ENCODE results near the gene DNAJC30. TPM values are rescaled to one million over a fixed set of nuclear protein-coding genes. Genes with fewer than 3 reads are reported as not detected.

The DNAJC30 gene
- total and polyA plus RNA-seq, 2 experiments from 2014 or later, result 2.8 to 5.6 TPM

DNA sequence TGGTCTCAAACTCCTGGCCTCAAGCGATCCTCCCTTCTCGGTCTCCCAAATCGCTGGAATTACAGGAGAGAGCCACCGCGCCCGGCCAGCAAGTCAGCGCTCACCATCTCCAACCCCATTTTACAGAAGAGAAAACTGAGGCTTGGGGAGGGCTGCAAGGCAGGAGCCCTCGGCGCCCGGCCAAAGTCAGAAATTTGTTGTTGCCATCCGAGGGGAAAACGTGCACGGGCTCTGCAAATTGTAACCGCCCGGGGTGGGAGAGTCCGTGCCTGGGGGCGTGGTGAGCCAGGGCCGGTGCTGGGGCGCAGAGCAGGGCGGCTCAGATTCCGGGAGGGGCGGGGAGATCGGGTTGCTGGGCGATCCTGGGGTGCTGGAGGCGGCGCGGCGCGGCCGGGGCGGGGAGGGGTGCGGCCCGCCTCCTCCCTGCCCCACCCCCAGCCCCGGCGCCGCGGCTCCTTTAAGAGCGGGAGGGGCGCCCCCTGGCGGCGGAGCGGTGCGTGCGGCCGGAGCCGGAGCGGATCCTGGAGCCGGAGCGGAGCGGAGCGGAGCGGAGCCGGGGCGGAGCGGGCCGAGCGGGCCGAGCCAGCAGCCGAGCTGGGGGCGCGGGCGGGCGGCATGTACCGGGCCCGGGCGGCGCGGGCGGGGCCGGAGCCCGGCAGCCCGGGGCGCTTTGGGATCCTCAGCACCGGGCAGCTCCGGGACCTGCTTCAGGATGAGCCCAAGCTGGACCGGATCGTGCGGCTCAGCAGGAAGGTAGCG, 15.7 kb downstream of the DNAJC30 start, which contains the start of gene VPS37D (continued):
- TF ChIP-seq, protein P1, sequence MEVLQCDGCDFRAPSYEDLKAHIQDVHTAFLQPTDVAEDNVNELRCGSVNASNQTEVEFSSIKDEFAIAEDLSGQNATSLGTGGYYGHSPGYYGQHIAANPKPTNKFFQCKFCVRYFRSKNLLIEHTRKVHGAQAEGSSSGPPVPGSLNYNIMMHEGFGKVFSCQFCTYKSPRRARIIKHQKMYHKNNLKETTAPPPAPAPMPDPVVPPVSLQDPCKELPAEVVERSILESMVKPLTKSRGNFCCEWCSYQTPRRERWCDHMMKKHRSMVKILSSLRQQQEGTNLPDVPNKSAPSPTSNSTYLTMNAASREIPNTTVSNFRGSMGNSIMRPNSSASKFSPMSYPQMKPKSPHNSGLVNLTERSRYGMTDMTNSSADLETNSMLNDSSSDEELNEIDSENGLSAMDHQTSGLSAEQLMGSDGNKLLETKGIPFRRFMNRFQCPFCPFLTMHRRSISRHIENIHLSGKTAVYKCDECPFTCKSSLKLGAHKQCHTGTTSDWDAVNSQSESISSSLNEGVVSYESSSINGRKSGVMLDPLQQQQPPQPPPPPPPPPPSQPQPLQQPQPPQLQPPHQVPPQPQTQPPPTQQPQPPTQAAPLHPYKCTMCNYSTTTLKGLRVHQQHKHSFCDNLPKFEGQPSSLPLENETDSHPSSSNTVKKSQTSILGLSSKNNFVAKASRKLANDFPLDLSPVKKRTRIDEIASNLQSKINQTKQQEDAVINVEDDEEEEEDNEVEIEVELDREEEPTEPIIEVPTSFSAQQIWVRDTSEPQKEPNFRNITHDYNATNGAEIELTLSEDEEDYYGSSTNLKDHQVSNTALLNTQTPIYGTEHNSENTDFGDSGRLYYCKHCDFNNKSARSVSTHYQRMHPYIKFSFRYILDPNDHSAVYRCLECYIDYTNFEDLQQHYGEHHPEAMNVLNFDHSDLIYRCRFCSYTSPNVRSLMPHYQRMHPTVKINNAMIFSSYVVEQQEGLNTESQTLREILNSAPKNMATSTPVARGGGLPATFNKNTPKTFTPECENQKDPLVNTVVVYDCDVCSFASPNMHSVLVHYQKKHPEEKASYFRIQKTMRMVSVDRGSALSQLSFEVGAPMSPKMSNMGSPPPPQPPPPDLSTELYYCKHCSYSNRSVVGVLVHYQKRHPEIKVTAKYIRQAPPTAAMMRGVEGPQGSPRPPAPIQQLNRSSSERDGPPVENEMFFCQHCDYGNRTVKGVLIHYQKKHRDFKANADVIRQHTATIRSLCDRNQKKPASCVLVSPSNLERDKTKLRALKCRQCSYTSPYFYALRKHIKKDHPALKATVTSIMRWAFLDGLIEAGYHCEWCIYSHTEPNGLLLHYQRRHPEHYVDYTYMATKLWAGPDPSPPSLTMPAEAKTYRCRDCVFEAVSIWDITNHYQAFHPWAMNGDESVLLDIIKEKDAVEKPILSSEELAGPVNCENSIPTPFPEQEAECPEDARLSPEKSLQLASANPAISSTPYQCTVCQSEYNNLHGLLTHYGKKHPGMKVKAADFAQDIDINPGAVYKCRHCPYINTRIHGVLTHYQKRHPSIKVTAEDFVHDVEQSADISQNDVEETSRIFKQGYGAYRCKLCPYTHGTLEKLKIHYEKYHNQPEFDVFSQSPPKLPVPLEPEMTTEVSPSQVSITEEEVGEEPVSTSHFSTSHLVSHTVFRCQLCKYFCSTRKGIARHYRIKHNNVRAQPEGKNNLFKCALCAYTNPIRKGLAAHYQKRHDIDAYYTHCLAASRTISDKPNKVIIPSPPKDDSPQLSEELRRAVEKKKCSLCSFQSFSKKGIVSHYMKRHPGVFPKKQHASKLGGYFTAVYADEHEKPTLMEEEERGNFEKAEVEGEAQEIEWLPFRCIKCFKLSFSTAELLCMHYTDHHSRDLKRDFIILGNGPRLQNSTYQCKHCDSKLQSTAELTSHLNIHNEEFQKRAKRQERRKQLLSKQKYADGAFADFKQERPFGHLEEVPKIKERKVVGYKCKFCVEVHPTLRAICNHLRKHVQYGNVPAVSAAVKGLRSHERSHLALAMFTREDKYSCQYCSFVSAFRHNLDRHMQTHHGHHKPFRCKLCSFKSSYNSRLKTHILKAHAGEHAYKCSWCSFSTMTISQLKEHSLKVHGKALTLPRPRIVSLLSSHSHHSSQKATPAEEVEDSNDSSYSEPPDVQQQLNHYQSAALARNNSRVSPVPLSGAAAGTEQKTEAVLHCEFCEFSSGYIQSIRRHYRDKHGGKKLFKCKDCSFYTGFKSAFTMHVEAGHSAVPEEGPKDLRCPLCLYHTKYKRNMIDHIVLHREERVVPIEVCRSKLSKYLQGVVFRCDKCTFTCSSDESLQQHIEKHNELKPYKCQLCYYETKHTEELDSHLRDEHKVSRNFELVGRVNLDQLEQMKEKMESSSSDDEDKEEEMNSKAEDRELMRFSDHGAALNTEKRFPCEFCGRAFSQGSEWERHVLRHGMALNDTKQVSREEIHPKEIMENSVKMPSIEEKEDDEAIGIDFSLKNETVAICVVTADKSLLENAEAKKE (CRISPR knock-in tag; IDR thresholded peaks at IDR 0.05), result no peak
- TF ChIP-seq EZH2 (IDR thresholded peaks at IDR 0.05; ENCODE audit: low read depth, unreplicated experiment) (no peak), NANOG (IDR thresholded peaks at IDR 0.05; ENCODE audit: borderline replicate concordance) (no peak), ZNF114 (CRISPR knock-in tag; IDR thresholded peaks at IDR 0.05) (0 out of 2 replicates have a peak, but pooled peaks have one; percentile 81), JUNB (IDR thresholded peaks at IDR 0.05; ENCODE audit: unreplicated experiment) (no peak), EZH2phosphoT487 (IDR thresholded peaks at IDR 0.05; ENCODE audit: unreplicated experiment) (no peak)
- TF ChIP-seq, protein P2, sequence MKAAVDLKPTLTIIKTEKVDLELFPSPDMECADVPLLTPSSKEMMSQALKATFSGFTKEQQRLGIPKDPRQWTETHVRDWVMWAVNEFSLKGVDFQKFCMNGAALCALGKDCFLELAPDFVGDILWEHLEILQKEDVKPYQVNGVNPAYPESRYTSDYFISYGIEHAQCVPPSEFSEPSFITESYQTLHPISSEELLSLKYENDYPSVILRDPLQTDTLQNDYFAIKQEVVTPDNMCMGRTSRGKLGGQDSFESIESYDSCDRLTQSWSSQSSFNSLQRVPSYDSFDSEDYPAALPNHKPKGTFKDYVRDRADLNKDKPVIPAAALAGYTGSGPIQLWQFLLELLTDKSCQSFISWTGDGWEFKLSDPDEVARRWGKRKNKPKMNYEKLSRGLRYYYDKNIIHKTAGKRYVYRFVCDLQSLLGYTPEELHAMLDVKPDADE (IDR thresholded peaks at IDR 0.05), result no peak

DNA sequence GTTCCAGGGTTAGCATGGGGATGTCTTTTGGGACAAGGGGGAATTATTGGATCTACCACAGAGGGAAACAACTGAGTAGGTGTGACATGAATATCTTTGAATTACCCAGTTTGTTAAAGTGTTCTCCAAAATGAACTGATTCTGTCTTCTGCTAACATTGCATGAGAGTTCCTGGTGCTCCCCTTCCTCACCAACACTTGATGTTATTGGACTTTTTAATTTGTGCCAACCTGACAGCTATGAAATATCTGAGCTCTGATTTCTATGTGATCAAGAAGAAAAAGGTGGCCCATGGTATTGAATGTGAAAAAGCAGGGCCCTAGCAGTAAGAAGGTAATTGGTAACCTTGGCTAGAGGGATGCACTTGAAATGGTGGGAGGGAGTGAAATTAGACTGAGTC, 20.2 kb downstream of the DNAJC30 start:
- Histone ChIP-seq H3K36me3 (ENCODE audit: insufficient read depth) (no peaks in the 10 kb centered on the region), H3K79me2 (replicated peaks; ENCODE audit: insufficient read depth) (no peaks in the 10 kb centered on the region), H3K27ac (ENCODE audit: low read depth) (no peak overlapping the region), H3K4me2 (no peak overlapping the region), H3K4me1 (ENCODE audit: insufficient read depth) (no peaks in the 10 kb centered on the region; the same call in 1 of the 2 replicates), H3K9me2 (ENCODE audit: insufficient read depth) (no peaks in the 10 kb centered on the region), H3F3A (replicated peaks; ENCODE audit: low read depth) (0 out of 2 replicates have a peak, but pooled peaks cover 3% of the 10 kb centered on the region), H4K20me1 (replicated peaks; ENCODE audit: insufficient read depth) (no peaks in the 10 kb centered on the region), H2AFZ (no peak overlapping the region), H3K4me3 (no peak overlapping the region), H3K27me3 (ENCODE audit: insufficient read depth) (peaks cover 2% of the 10 kb centered on the region; the same call in 1 of the 2 replicates)
- H3K27ac Mint-ChIP-seq, result no peak overlapping the region
- H3K4me3 Mint-ChIP-seq, result no peak overlapping the region; the same call in 2 of the 3 replicates
- DNase-seq (ENCODE audit: low spot score) (no peak), ATAC-seq (no peak)
- peaks cover 12% of the 10 kb centered on the region; the same call in 2 of the 3 replicates for H3K9me3 Mint-ChIP-seq
- peaks cover 11% of the 10 kb centered on the region for H3K27me3 Mint-ChIP-seq (ENCODE audit: insufficient read depth, low read depth, poor library complexity)
- peaks cover 6% of the 10 kb centered on the region; the same call in 2 of the 3 replicates for H3K4me1 Mint-ChIP-seq
- H3K36me3 Mint-ChIP-seq (ENCODE audit: low read depth), result peaks cover 4% of the 10 kb centered on the region; the same call in 2 of the 3 replicates
- TF ChIP-seq, protein P1 (CRISPR knock-in tag; IDR thresholded peaks at IDR 0.05), result no peak
- no peak for TF ChIP-seq EZH2 (IDR thresholded peaks at IDR 0.05; ENCODE audit: low read depth, unreplicated experiment)
- TF ChIP-seq JUNB (IDR thresholded peaks at IDR 0.05; ENCODE audit: unreplicated experiment), result no peak
